Endodermal cell (in vitro differentiated cells): Measurements from ENCODE around the gene CDH13. TPM values are rescaled to one million over a fixed set of nuclear protein-coding genes. Genes with fewer than 3 reads are reported as not detected.

Experiments used
- DNase-seq: peaks from one replicate; pipeline ENCODE4 v3.0.0-alpha.2; 2017
- H3K27ac ChIP-seq: 2 replicates; pipeline ENCODE4 v1.5.1; 2013; ENCODE audit warnings: mild to moderate bottlenecking, low read depth, low read length, moderate library complexity
- H3K27me3 ChIP-seq: 2 replicates; pipeline ENCODE4 v1.6.1; 2013; ENCODE audit warnings: mild to moderate bottlenecking, low read length, moderate library complexity; ENCODE audit not compliant: insufficient read depth, control insufficient read depth, poor library complexity, severe bottlenecking
- H3K36me3 ChIP-seq: 2 replicates; pipeline ENCODE4 v1.7.0; 2013; ENCODE audit warnings: mild to moderate bottlenecking, low read length, moderate library complexity; ENCODE audit not compliant: control insufficient read depth, insufficient read depth
- H3K4me1 ChIP-seq: one replicate; pipeline ENCODE4 v1.7.0; 2013; ENCODE audit warnings: low read length; ENCODE audit not compliant: control insufficient read depth, insufficient read depth
- H3K4me3 ChIP-seq: 2 replicates; pipeline ENCODE4 v1.5.1; 2013; ENCODE audit warnings: mild to moderate bottlenecking, low read length, moderate library complexity
- H3K9ac ChIP-seq: 2 replicates; pipeline ENCODE4 v1.6.1; 2013; ENCODE audit warnings: mild to moderate bottlenecking, low read length, moderate library complexity; ENCODE audit not compliant: poor library complexity, severe bottlenecking; ENCODE audit errors: extremely low read depth
- H3K9me3 ChIP-seq: 2 replicates; pipeline ENCODE4 v1.6.1; 2013; ENCODE audit warnings: mild to moderate bottlenecking, low read length, moderate library complexity; ENCODE audit not compliant: control insufficient read depth
- H3K27ac Mint-ChIP-seq: 2 replicates; pipeline ENCODE4 v1.8.0; 2020; ENCODE audit warnings: mixed read lengths
- H3K27me3 Mint-ChIP-seq: 2 replicates; pipeline ENCODE4 v1.8.0; 2021; ENCODE audit warnings: mild to moderate bottlenecking, mixed read lengths; ENCODE audit not compliant: insufficient read depth
- H3K36me3 Mint-ChIP-seq: 2 replicates; pipeline ENCODE4 v1.8.0; 2020; ENCODE audit warnings: low read depth, mixed read lengths
- H3K4me1 Mint-ChIP-seq: 2 replicates; pipeline ENCODE4 v1.8.0; 2020; ENCODE audit warnings: mixed read lengths
- H3K4me3 Mint-ChIP-seq: 2 replicates; pipeline ENCODE4 v1.8.0; 2020; ENCODE audit warnings: mild to moderate bottlenecking, moderate library complexity, mixed read lengths
- H3K9me3 Mint-ChIP-seq: 2 replicates; pipeline ENCODE4 v1.8.0; 2020; ENCODE audit warnings: mild to moderate bottlenecking, mixed read lengths
- CTCF ChIP-seq: fragments of 200-600 bp; sonication (generic); conservative IDR thresholded peaks from 2 replicates; pipeline ENCODE4 v1.5.0; 2021; ENCODE audit warnings: antibody characterized with exemption, mild to moderate bottlenecking
- WGBS, 2 experiments: methylation state at CpG; one replicate each; pipeline versions ENCODE4 v1.1.5 to v1.1.7; 2013; ENCODE audit warnings: missing lambda C conversion rate in 2 of 2, mixed read lengths in 1 of 2; ENCODE audit not compliant: insufficient coverage in 1 of 2, insufficient read length in 1 of 2; 5-methylcytosine and 5-hydroxymethylcytosine counted together
- total RNA-seq, 2 donors: library from RNA; stranded (reverse); fragmentation: NEBNext Ultra II Directional in 1 of 2; extraction: Animal tissue kit (Norgen Biotek cat#: 25700) in 1 of 2; gene quantifications; 2 replicates in 1 of 2; 3 replicates in 1 of 2; pipeline ENCODE4 v1.2.1, GENCODE V29; 2021

The CDH13 gene
- total RNA-seq, 2 donors from 2014 or later: 0.86 to 1.8 TPM

- H3K4me3 ChIP-seq: no peak overlapping the region
- no peaks in the 10 kb centered on the region for H3K9me3 ChIP-seq
- TF ChIP-seq CTCF: no peak
- Mint-ChIP-seq H3K27ac (no peak overlapping the region), H3K4me1 (peaks cover 27% of the 10 kb centered on the region), H3K36me3 (no peaks in the 10 kb centered on the region), H3K9me3 (no peaks in the 10 kb centered on the region), H3K27me3 (no peaks in the 10 kb centered on the region), H3K4me3 (no peak overlapping the region)
- no peak for DNase-seq
- H3K27ac ChIP-seq: peak overlapping the region; percentile 51
- no peaks in the 10 kb centered on the region for H3K36me3 ChIP-seq
- H3K27me3 ChIP-seq: no peaks in the 10 kb centered on the region
- H3K4me1 ChIP-seq: peaks cover 5% of the 10 kb centered on the region
- whole genome bisulfite sequencing, 2 experiments: 95 to 100% methylated on average over 4 to 6 of the region's 6 CpGs
- H3K9ac ChIP-seq: no peak overlapping the region
Observed at GRCh38 chr16:82882226-82882625, 255.5 kb downstream of the CDH13 start.

DNA sequence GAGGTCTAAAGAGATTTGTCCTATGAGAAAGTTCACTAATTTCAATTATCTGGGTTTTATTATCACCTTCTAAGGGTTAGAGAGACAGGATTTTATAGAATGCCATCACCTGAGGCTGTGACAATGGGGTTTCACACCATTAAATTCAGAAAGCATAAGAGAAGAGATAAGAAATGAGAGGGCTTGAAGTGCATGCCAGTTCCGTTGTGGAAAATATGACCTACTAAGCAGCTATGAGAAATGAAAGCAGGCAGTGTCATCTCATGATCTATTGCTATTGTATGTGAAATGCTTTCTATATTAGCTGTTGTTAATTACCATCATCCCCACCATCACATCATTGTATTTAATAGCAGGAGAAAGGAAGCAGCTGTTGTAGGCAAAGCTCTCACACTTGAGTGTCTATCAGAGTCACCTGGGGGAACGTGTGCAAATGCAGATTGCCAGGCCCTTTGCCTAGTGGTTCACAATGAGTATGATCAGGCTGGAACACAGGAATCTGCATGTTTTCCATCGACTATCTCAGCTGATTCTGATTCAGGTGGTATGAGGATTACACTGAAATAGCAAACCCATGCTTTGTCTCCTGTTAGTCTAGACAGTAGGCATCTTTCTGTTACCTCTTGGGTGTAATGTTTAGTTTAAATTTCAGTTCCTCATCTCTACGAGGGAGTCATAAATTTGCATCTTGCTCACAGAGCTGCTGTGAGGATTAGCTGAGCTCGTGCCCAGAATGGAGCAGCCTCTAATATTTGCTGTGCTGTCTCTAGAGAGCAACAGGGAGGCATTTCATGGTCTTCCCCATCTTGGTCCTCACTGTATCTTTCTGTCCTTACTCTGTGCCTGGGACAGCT is 256.4 kb downstream of the CDH13 start:
- peaks cover 5% of the 10 kb centered on the region for H3K4me1 ChIP-seq
- no peak for TF ChIP-seq CTCF
- H3K36me3 ChIP-seq: no peaks in the 10 kb centered on the region
- no peaks in the 10 kb centered on the region for H3K27me3 ChIP-seq
- no peaks in the 10 kb centered on the region for H3K9me3 ChIP-seq
- peaks cover 29% of the 10 kb centered on the region for H3K4me1 Mint-ChIP-seq
- no peak overlapping the region for H3K4me3 ChIP-seq
- no peak overlapping the region for H3K9ac ChIP-seq
- H3K36me3 Mint-ChIP-seq: no peaks in the 10 kb centered on the region
- H3K27me3 Mint-ChIP-seq: no peaks in the 10 kb centered on the region
- no peak overlapping the region for H3K27ac ChIP-seq
- WGBS, 2 experiments: 78 to 95% methylated on average over 4 to 5 of the region's 5 CpGs
- H3K27ac Mint-ChIP-seq: no peak overlapping the region
- DNase-seq: no peak
- H3K9me3 Mint-ChIP-seq: no peaks in the 10 kb centered on the region
- no peak overlapping the region for H3K4me3 Mint-ChIP-seq

GRCh38 chr16:82884320-82884898 is 257.6 kb downstream of the CDH13 start:
- Histone ChIP-seq H3K4me3 (no peak overlapping the region), H3K27me3 (no peaks in the 10 kb centered on the region), H3K27ac (no peak overlapping the region), H3K36me3 (no peaks in the 10 kb centered on the region), H3K4me1 (peaks cover 11% of the 10 kb centered on the region), H3K9me3 (no peaks in the 10 kb centered on the region), H3K9ac (no peak overlapping the region)
- Mint-ChIP-seq H3K9me3 (no peaks in the 10 kb centered on the region), H3K36me3 (no peaks in the 10 kb centered on the region), H3K4me1 (peaks cover 38% of the 10 kb centered on the region), H3K4me3 (no peak overlapping the region), H3K27ac (no peak overlapping the region), H3K27me3 (no peaks in the 10 kb centered on the region)
- WGBS, 2 experiments: 92% methylated on average over 4 of the region's 4 CpGs
- DNase-seq: no peak
- no peak for TF ChIP-seq CTCF
